ENCODE measurements around the gene C17orf78. TPM values are rescaled to one million over a fixed set of nuclear protein-coding genes. Genes with fewer than 3 reads are reported as not detected.
A peak's percentile ranks its signal among the peaks of the same experiment; 100 is the strongest.
"Not testable (repeated sequence)": the region's sequence is repeated elsewhere in the genome, so short reads cannot be mapped to it uniquely, and the experiment has no call there.

C17orf78 gene
- total RNA-seq, 6 experiments from 2014 or later: not detected

DNA sequence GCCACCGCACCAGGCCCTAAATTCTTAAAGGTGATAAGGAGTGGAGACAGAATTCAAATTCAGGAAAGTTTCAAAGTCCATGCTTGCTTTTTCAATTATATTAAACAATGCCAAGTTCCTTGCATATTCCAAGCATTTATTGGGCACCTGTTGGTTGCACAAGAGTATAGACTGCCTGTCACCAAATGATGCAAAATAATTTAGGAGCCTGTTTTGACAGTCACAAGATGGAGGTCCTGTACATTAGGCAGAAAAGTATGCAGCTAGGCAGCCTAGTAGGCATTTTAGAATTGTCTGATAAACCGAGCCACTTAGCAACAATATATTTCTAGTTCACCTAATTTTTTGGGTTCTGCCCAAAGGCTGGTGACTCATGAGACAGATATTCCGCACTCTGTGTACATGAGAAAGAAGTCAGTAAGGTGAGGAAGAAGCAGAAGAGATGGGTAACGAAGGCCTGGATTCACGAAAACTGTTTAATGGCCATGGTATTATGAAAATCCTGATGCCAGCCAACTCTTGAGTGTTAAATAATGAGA lies 23.5 kb downstream of the C17orf78 start:
- DNase-seq: no peak
- H3K4me1 Mint-ChIP-seq (ENCODE audit: low read depth): peaks cover 28% of the 10 kb centered on the region
- H3K4me3 Mint-ChIP-seq: no peak overlapping the region
- H3K9me3 Mint-ChIP-seq: no peaks in the 10 kb centered on the region
- H3K36me3 Mint-ChIP-seq (ENCODE audit: low read depth): peaks cover 10% of the 10 kb centered on the region; the same call in 1 of the 2 replicates
- no peaks in the 10 kb centered on the region; the same call in 1 of the 2 replicates for H3K27me3 Mint-ChIP-seq (ENCODE audit: insufficient read depth)
- TF ChIP-seq, protein P1, sequence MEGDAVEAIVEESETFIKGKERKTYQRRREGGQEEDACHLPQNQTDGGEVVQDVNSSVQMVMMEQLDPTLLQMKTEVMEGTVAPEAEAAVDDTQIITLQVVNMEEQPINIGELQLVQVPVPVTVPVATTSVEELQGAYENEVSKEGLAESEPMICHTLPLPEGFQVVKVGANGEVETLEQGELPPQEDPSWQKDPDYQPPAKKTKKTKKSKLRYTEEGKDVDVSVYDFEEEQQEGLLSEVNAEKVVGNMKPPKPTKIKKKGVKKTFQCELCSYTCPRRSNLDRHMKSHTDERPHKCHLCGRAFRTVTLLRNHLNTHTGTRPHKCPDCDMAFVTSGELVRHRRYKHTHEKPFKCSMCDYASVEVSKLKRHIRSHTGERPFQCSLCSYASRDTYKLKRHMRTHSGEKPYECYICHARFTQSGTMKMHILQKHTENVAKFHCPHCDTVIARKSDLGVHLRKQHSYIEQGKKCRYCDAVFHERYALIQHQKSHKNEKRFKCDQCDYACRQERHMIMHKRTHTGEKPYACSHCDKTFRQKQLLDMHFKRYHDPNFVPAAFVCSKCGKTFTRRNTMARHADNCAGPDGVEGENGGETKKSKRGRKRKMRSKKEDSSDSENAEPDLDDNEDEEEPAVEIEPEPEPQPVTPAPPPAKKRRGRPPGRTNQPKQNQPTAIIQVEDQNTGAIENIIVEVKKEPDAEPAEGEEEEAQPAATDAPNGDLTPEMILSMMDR (IDR thresholded peaks at IDR 0.05): no peak
- no peak overlapping the region for H3K27ac Mint-ChIP-seq

- Mint-ChIP-seq H3K4me1 (ENCODE audit: low read depth) (peaks cover 38% of the 10 kb centered on the region), H3K4me3 (no peak overlapping the region), H3K9me3 (no peaks in the 10 kb centered on the region), H3K27ac (no peak overlapping the region), H3K27me3 (ENCODE audit: insufficient read depth) (no peaks in the 10 kb centered on the region; the same call in 1 of the 2 replicates), H3K36me3 (ENCODE audit: low read depth) (peaks cover 17% of the 10 kb centered on the region)
- DNase-seq: no peak
- TF ChIP-seq, protein P1 (IDR thresholded peaks at IDR 0.05): no peak
Measured at GRCh38 chr17:37400505-37400904, 24.7 kb downstream of the C17orf78 start.

GRCh38 chr17:37405522-37405921 lies 29.7 kb downstream of the C17orf78 start:
- DNase-seq; H3K27me3 Mint-ChIP-seq (ENCODE audit: insufficient read depth); H3K9me3 Mint-ChIP-seq: not testable (repeated sequence)
- Mint-ChIP-seq H3K4me1 (ENCODE audit: low read depth) (peaks cover 34% of the 10 kb centered on the region), H3K27ac (peak overlapping the region; percentile 92; the same call in 1 of the 2 replicates), H3K36me3 (ENCODE audit: low read depth) (peaks cover 17% of the 10 kb centered on the region), H3K4me3 (peak overlapping the region; percentile 96)

GRCh38 chr17:37405955-37406634 lies 30.3 kb downstream of the C17orf78 start:
- peak overlapping the region; percentile 96 for H3K4me3 Mint-ChIP-seq
- no peaks in the 10 kb centered on the region for H3K9me3 Mint-ChIP-seq
- TF ChIP-seq, protein P1 (IDR thresholded peaks at IDR 0.05): no peak
- H3K36me3 Mint-ChIP-seq (ENCODE audit: low read depth): peaks cover 21% of the 10 kb centered on the region
- H3K27me3 Mint-ChIP-seq (ENCODE audit: insufficient read depth): no peaks in the 10 kb centered on the region
- peak overlapping the region; percentile 92 for H3K27ac Mint-ChIP-seq
- H3K4me1 Mint-ChIP-seq (ENCODE audit: low read depth): peaks cover 34% of the 10 kb centered on the region
- peak; percentile 4 for DNase-seq

GRCh38 chr17:37406635-37407461 lies 31.1 kb downstream of the C17orf78 start, which contains the start of the genes ACACA and TADA2A:
Gene ACACA (minus strand): TSS chr17:37406836. CDS start chr17:37406299, 537 bp downstream.
Gene TADA2A (plus strand): TSS chr17:37406886. CDS start chr17:37411366, 4,480 bp downstream.
- Mint-ChIP-seq H3K9me3 (no peaks in the 10 kb centered on the region), H3K27me3 (ENCODE audit: insufficient read depth) (no peaks in the 10 kb centered on the region), H3K4me1 (ENCODE audit: low read depth) (peaks cover 34% of the 10 kb centered on the region), H3K27ac (peak within 1 kb of the TSS; percentile 92), H3K36me3 (ENCODE audit: low read depth) (peaks cover 23% of the 10 kb centered on the region), H3K4me3 (peak within 1 kb of the TSS; percentile 96)
- TF ChIP-seq, protein P1 (IDR thresholded peaks at IDR 0.05): no peak
- DNase-seq: peak; percentile 55

- not testable (repeated sequence) for DNase-seq; H3K27ac Mint-ChIP-seq; H3K9me3 Mint-ChIP-seq; H3K27me3 Mint-ChIP-seq (ENCODE audit: insufficient read depth)
- Mint-ChIP-seq H3K4me3 (peak overlapping the region; percentile 93), H3K4me1 (ENCODE audit: low read depth) (peaks cover 25% of the 10 kb centered on the region), H3K36me3 (ENCODE audit: low read depth) (peaks cover 19% of the 10 kb centered on the region)
Measured at GRCh38 chr17:37408145-37408479, 32.3 kb downstream of the C17orf78 start.
